HFFc6 (cell line): ENCODE measurements around the gene SELENOV. TPM values are rescaled to one million over a fixed set of nuclear protein-coding genes. Genes with fewer than 3 reads are reported as not detected.

Experiments used
- DNase-seq: peaks from one replicate; pipeline ENCODE4 v3.0.0-alpha.2; 2018
- H3K27ac Mint-ChIP-seq: 2 replicates; pipeline ENCODE4 v1.8.0; 2020; ENCODE audit warnings: mild to moderate bottlenecking, mixed read lengths
- H3K27me3 Mint-ChIP-seq: 2 replicates; pipeline ENCODE4 v1.8.0; 2021; ENCODE audit warnings: mild to moderate bottlenecking, moderate library complexity, mixed read lengths; ENCODE audit not compliant: insufficient read depth
- H3K36me3 Mint-ChIP-seq: 2 replicates; pipeline ENCODE4 v1.8.0; 2021; ENCODE audit warnings: low read depth, mixed read lengths
- H3K4me1 Mint-ChIP-seq: 2 replicates; pipeline ENCODE4 v1.8.0; 2020; ENCODE audit warnings: low read depth, mixed read lengths
- H3K4me3 Mint-ChIP-seq: 2 replicates; pipeline ENCODE4 v1.8.0; 2020; ENCODE audit warnings: mild to moderate bottlenecking, moderate library complexity, mixed read lengths
- H3K9me3 Mint-ChIP-seq: 2 replicates; pipeline ENCODE4 v1.8.0; 2020; ENCODE audit warnings: mild to moderate bottlenecking, mixed read lengths
- long read RNA-seq: library from polyadenylated mRNA; unstranded; transcript quantifications from one replicate; pipeline ENCODE4 v2.0.0, GENCODE V29; 2019
- total RNA-seq, 6 experiments: library from RNA; stranded (reverse); fragmentation: NEBNext Ultra II Directional; extraction: Animal tissue kit (Norgen Biotek cat#: 25700); gene quantifications; 2 replicates in 1 of 6; 3 replicates in 5 of 6; pipeline ENCODE4 v1.2.3, GENCODE V29; 2021
- TF ChIP-seq, protein P1 (sequence below): fragments of 200-600 bp; sonication (generic); IDR thresholded peaks from 2 replicates; pipeline ENCODE4 v1.5.0; 2021; ENCODE audit warnings: antibody characterized with exemption, mild to moderate bottlenecking

SELENOV gene, protein sequence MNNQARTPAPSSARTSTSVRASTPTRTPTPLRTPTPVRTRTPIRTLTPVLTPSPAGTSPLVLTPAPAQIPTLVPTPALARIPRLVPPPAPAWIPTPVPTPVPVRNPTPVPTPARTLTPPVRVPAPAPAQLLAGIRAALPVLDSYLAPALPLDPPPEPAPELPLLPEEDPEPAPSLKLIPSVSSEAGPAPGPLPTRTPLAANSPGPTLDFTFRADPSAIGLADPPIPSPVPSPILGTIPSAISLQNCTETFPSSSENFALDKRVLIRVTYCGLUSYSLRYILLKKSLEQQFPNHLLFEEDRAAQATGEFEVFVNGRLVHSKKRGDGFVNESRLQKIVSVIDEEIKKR
- not detected for total RNA-seq
- long read RNA-seq: 0 reads

DNA sequence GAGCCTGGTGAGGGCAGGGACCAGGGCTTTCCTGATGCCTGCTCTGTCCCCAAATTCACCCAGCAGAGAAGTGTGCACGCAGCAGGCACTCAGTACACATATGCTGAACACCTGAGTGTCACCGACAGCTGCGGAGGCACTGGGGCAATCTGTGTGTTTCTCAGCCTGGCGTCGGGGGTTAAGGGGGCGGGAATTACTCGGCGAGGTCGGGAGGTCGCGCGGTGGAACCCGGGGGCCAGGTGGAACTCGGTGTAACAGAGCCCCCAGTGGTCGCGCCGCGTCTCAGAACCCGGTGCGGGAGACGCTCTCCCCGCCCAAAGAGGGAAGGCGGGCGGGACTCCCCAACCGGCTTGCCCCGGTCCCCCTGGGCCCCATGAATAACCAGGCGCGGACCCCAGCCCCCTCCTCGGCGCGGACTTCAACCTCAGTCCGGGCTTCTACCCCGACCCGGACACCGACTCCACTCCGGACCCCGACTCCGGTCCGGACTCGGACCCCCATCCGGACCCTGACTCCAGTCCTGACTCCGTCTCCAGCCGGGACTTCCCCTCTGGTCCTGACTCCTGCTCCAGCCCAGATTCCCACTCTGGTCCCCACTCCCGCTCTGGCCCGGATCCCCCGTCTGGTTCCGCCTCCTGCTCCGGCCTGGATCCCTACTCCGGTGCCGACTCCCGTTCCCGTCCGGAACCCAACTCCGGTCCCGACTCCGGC lies at the start of gene SELENOV:
Gene SELENOV, plus strand, starts transcription at position 300 of the 711 bp plus-strand sequence. Its CDS starts 74 bp downstream, at position 374.
- peaks cover 49% of the 10 kb centered on the region for H3K27me3 Mint-ChIP-seq
- H3K9me3 Mint-ChIP-seq: peaks cover 4% of the 10 kb centered on the region; the same call in 1 of the 2 replicates
- no peak within 1 kb of the TSS for H3K4me3 Mint-ChIP-seq
- H3K4me1 Mint-ChIP-seq: no peaks in the 10 kb centered on the region
- TF ChIP-seq, protein P1, sequence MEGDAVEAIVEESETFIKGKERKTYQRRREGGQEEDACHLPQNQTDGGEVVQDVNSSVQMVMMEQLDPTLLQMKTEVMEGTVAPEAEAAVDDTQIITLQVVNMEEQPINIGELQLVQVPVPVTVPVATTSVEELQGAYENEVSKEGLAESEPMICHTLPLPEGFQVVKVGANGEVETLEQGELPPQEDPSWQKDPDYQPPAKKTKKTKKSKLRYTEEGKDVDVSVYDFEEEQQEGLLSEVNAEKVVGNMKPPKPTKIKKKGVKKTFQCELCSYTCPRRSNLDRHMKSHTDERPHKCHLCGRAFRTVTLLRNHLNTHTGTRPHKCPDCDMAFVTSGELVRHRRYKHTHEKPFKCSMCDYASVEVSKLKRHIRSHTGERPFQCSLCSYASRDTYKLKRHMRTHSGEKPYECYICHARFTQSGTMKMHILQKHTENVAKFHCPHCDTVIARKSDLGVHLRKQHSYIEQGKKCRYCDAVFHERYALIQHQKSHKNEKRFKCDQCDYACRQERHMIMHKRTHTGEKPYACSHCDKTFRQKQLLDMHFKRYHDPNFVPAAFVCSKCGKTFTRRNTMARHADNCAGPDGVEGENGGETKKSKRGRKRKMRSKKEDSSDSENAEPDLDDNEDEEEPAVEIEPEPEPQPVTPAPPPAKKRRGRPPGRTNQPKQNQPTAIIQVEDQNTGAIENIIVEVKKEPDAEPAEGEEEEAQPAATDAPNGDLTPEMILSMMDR: no peak
- no peak for DNase-seq
- 0 out of 2 replicates have a peak, but pooled peaks cover 4% of the 10 kb centered on the region for H3K36me3 Mint-ChIP-seq
- H3K27ac Mint-ChIP-seq: no peak within 1 kb of the TSS

DNA sequence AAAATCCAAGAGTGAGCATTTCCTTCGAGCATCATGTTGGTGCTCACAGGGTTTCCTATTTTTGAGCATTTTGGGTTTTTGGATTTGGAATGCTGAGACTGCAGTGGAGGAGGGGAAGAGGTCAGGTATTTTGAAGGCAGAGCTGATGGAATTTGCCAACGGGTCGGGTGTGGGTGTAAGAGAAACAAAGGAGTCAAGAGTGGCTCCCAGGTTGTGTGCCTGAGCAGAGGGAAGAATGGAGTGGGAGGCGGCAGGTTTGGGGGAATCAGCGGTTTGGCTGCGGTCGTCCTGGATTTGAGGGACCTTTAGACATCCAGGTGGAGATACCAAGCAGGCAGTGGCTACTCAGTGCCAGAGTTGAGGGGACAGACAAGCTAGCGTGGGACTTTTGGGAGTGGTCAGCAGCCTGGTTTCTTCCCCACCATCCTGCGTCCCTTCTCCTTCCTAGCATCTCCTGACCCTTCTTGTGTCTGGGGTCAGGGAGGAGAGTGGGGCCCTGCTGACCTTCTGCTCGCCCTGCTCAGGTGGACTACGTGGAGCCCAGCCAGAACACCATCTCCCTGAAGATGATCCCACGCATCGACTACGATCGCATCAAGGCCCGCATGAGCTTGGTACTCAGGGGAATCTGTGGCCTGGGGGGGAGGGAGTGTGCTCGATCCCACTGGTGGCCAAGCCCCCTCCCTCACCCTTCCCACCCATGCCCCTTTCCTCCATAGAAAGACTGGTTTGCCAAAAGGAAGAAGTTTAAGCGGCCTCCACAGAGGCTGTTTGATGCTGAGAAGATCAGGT lies 48.8 kb upstream of the SELENOV start:
- Mint-ChIP-seq H3K4me3 (no peak overlapping the region), H3K27me3 (no peaks in the 10 kb centered on the region; the same call in 1 of the 2 replicates), H3K9me3 (no peaks in the 10 kb centered on the region), H3K27ac (no peak overlapping the region), H3K4me1 (peaks cover 16% of the 10 kb centered on the region), H3K36me3 (peaks cover 42% of the 10 kb centered on the region)
- no peak for DNase-seq
- TF ChIP-seq, protein P1: no peak

DNA sequence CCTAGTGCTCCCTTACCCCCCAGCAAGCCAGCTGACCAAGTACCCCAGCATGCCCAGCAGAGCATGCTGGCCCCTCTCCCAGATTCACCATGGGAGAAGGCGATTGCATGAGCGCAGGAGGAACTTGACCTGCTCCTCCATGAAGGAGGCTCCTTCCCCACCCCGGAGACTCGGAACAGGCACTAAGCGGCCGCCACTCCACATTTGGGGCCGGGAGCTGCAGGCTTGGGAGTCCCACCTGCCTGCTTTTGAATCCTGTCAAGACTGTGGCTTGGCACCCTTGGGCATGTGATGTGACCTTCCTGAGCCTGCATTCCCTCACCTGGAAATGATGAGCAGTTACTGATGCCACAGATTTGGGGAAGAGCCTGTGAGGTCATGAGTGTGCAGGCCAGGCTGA lies 47.0 kb upstream of the SELENOV start:
- DNase-seq: no peak
- peaks cover 48% of the 10 kb centered on the region for H3K36me3 Mint-ChIP-seq

DNA sequence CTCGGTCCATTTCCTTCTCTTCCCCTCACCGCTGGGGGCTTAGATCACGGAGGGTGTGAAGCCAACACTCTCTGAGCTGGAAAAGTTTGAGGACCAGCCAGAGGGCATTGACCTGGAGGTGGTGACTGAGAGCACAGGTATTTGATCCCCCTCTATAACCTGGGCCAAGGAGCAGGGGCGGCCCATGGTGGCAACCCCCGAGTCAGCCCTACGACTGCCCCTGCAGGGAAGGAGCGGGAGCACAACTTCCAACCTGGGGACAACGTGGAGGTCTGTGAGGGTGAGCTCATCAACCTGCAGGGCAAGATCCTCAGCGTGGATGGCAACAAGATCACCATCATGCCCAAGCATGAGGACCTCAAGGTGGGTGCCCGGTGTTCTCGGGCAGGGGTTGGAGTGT lies 45.9 kb upstream of the SELENOV start:
- H3K4me3 Mint-ChIP-seq: no peak overlapping the region
- H3K36me3 Mint-ChIP-seq: peaks cover 45% of the 10 kb centered on the region
- H3K27me3 Mint-ChIP-seq: no peaks in the 10 kb centered on the region; the same call in 1 of the 2 replicates
- H3K4me1 Mint-ChIP-seq: peaks cover 16% of the 10 kb centered on the region
- no peaks in the 10 kb centered on the region for H3K9me3 Mint-ChIP-seq
- H3K27ac Mint-ChIP-seq: no peak overlapping the region
- TF ChIP-seq, protein P1: no peak
- no peak for DNase-seq

More for the DNA sequence above, 47.0 kb upstream of the SELENOV start:
- Mint-ChIP-seq H3K9me3 (no peaks in the 10 kb centered on the region), H3K4me1 (peaks cover 16% of the 10 kb centered on the region), H3K4me3 (no peak overlapping the region), H3K27ac (no peak overlapping the region), H3K27me3 (no peaks in the 10 kb centered on the region; the same call in 1 of the 2 replicates)
- TF ChIP-seq, protein P1: no peak

DNA sequence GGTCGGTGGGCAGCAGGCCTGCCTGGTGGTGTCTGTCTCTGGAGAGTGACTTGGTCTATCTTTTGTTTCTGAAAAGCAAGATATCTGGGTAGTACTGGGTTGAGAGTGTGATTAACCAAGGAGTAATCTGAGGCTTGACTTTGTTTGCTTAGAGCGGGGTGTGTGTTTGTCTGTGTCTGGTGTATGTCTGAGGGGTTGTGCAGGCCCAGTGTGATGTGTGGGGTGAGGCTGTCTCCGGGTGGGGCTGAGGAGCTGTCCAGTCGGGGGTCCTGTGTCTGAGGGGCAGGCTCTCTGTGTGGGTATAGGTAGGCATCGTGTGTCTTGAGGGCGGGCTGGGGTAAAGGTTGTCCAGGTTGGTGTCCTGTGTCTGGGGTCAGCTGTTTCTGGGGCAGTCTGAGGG lies 45.4 kb upstream of the SELENOV start:
- Mint-ChIP-seq H3K9me3 (no peaks in the 10 kb centered on the region), H3K27me3 (peaks cover under 1% of the 10 kb centered on the region)

More for the DNA sequence above, 45.4 kb upstream of the SELENOV start:
- Mint-ChIP-seq H3K36me3 (peaks cover 50% of the 10 kb centered on the region), H3K4me1 (peaks cover 16% of the 10 kb centered on the region), H3K27ac (peak overlapping the region; percentile 63; the same call in 1 of the 2 replicates), H3K4me3 (no peak overlapping the region; the same call in 1 of the 2 replicates)
- DNase-seq: no peak
- TF ChIP-seq, protein P1: no peak
